Measurements from ENCODE around the gene CANX. TPM values are rescaled to one million over a fixed set of nuclear protein-coding genes. Genes with fewer than 3 reads are reported as not detected.
A peak's percentile ranks its signal among the peaks of the same experiment; 100 is the strongest.
"Not testable (repeated sequence)": the region's sequence is repeated elsewhere in the genome, so short reads cannot be mapped to it uniquely, and the experiment has no call there.

The CANX gene
- total RNA-seq = 100 to 1,000 TPM; 630 to 693 (median 634) TPM

- Mint-ChIP-seq H3K36me3 (ENCODE audit: insufficient read depth) (peaks cover 23% of the 10 kb centered on the region), H3K4me3 (peak within 1 kb of the TSS; percentile 98), H3K4me1 (ENCODE audit: low read depth) (peaks cover 36% of the 10 kb centered on the region), H3K9me3 (no peaks in the 10 kb centered on the region), H3K27me3 (ENCODE audit: low read depth) (no peaks in the 10 kb centered on the region)
- DNase-seq = no peak
- no peak for ATAC-seq
These were observed at the start of gene CANX for GRCh38 chr5:179698935-179699615. CANX (plus strand) TSS chr5:179698967; CDS start chr5:179705682, 6,715 bp downstream.

DNA sequence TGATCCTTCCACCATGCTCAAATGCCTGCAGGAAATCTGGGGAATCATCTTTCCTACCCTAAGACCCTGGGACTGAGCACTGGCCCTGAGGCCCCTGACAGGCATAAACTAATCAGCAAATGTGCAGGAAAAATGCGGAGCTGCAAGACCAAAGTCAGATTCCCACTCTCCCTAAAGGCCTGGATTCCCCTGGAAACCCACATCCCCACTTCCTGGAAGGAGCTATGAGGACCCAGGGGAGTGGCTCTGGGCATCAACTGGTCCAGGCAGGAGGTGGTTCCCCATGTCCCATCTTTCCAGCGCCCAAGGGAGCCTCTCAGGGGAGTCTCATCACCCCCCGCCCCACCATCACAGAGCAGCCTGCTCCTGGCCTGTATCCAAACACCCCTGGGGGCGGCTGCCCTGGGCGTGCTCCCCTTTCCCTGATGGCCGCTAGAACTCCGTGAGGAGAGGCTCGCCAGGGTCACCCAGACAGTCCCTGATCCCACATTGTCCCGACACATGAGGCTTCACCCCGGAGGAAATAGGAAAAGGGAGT, 49.5 kb upstream of the CANX start:
- H3K27me3 Mint-ChIP-seq (ENCODE audit: low read depth); H3K4me3 Mint-ChIP-seq; DNase-seq; H3K9me3 Mint-ChIP-seq; H3K36me3 Mint-ChIP-seq (ENCODE audit: insufficient read depth); ATAC-seq; H3K4me1 Mint-ChIP-seq (ENCODE audit: low read depth): not testable (repeated sequence)

- ATAC-seq; DNase-seq; H3K4me1 Mint-ChIP-seq (ENCODE audit: low read depth); H3K4me3 Mint-ChIP-seq; H3K36me3 Mint-ChIP-seq (ENCODE audit: insufficient read depth); H3K9me3 Mint-ChIP-seq; H3K27me3 Mint-ChIP-seq (ENCODE audit: low read depth): not testable (repeated sequence)
These were observed 48.5 kb upstream of the CANX start for GRCh38 chr5:179650245-179650644.

DNA sequence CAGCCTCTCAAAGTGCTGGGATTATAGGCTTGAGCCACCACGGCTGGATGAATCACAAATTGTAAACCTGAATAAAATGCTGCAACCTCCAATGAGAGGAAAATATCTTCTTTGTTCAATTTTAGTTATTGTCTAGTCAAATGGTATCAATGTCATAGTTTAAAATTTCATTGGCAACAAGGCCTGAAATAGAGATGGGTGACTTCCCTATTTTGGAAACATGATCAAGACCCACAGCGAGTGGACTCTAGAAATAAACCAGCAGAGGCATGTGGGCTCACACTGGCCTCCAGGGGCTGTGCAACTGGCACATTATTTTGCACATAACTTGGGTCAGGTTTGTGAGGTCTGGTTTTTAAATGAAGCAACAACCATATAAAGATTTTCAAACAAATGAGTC, 45.6 kb upstream of the CANX start:
- H3K9me3 Mint-ChIP-seq; DNase-seq; H3K36me3 Mint-ChIP-seq (ENCODE audit: insufficient read depth); ATAC-seq; H3K4me3 Mint-ChIP-seq; H3K27me3 Mint-ChIP-seq (ENCODE audit: low read depth); H3K4me1 Mint-ChIP-seq (ENCODE audit: low read depth): not testable (repeated sequence)

- H3K4me3 Mint-ChIP-seq = peak overlapping the region; percentile 80
- not testable (repeated sequence) for H3K36me3 Mint-ChIP-seq (ENCODE audit: insufficient read depth); H3K4me1 Mint-ChIP-seq (ENCODE audit: low read depth); H3K27me3 Mint-ChIP-seq (ENCODE audit: low read depth); H3K9me3 Mint-ChIP-seq; DNase-seq
- peak; percentile 97 for ATAC-seq
These were observed 41.2 kb upstream of the CANX start for GRCh38 chr5:179657302-179658178.

- not testable (repeated sequence) for H3K9me3 Mint-ChIP-seq; DNase-seq; H3K4me1 Mint-ChIP-seq (ENCODE audit: low read depth); H3K36me3 Mint-ChIP-seq (ENCODE audit: insufficient read depth); H3K27me3 Mint-ChIP-seq (ENCODE audit: low read depth)
- H3K4me3 Mint-ChIP-seq = peak overlapping the region; percentile 80
- ATAC-seq = peak in 1 of 2 donors; percentile 73
These were observed 40.4 kb upstream of the CANX start for GRCh38 chr5:179658179-179658856.

GRCh38 chr5:179661647-179662046, 37.1 kb upstream of the CANX start:
- not testable (repeated sequence) for H3K4me3 Mint-ChIP-seq; H3K36me3 Mint-ChIP-seq (ENCODE audit: insufficient read depth); ATAC-seq; DNase-seq; H3K9me3 Mint-ChIP-seq; H3K27me3 Mint-ChIP-seq (ENCODE audit: low read depth); H3K4me1 Mint-ChIP-seq (ENCODE audit: low read depth)

GRCh38 chr5:179668391-179668790, 30.4 kb upstream of the CANX start:
- Mint-ChIP-seq H3K36me3 (ENCODE audit: insufficient read depth) (no peaks in the 10 kb centered on the region), H3K4me1 (ENCODE audit: low read depth) (no peaks in the 10 kb centered on the region), H3K9me3 (no peaks in the 10 kb centered on the region), H3K4me3 (no peak overlapping the region), H3K27me3 (ENCODE audit: low read depth) (no peaks in the 10 kb centered on the region)
- ATAC-seq (peak; percentile 51 to 59), DNase-seq (peak; percentile 38)

GRCh38 chr5:179678223-179679013, 20.3 kb upstream of the CANX start:
- H3K9me3 Mint-ChIP-seq = no peaks in the 10 kb centered on the region
- H3K27me3 Mint-ChIP-seq (ENCODE audit: low read depth) = no peaks in the 10 kb centered on the region
- ATAC-seq = peak; percentile 93
- peaks cover 4% of the 10 kb centered on the region for H3K36me3 Mint-ChIP-seq (ENCODE audit: insufficient read depth)
- H3K4me3 Mint-ChIP-seq = peak overlapping the region; percentile 93
- peak; percentile 90 for DNase-seq
- H3K4me1 Mint-ChIP-seq (ENCODE audit: low read depth) = peaks cover 25% of the 10 kb centered on the region

DNA sequence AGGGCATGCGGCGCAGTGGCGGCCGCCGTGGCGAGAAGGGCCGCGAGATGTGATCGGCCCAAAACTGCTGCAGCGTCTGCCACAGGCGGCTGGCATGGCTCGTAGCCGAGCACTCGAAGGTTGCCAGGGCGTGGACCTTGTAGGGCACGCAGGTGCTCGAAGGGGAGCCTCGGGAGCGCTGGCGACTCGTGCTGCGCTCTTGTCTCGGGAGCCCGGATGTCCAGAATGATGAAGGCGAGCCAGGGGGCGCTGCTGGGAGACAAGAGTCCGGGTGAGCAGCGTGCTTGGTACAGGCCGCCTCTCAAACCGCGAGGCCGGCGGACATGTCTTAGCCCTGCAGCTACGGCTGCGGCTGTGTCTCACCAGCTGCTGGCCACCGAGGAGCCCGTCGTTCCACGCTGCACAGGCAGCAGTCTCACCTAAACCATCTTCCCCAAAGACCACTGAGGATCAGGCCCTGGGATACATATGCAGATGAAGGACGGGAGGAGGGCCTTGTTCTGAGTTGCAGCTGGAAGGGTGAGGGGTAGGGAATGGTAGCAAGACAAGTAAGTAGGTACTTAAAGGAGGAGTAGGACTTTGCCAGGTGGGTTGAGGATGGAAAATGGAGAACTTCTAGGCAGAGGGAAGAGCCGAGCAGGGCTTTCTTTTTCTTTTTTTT, 19.6 kb upstream of the CANX start:
- ATAC-seq (peak; percentile 25 to 34), DNase-seq (peak; percentile 59)
- Mint-ChIP-seq H3K27me3 (ENCODE audit: low read depth) (no peaks in the 10 kb centered on the region), H3K9me3 (no peaks in the 10 kb centered on the region), H3K4me1 (ENCODE audit: low read depth) (peaks cover 25% of the 10 kb centered on the region), H3K36me3 (ENCODE audit: insufficient read depth) (peaks cover 4% of the 10 kb centered on the region), H3K4me3 (peak overlapping the region; percentile 93)

DNA sequence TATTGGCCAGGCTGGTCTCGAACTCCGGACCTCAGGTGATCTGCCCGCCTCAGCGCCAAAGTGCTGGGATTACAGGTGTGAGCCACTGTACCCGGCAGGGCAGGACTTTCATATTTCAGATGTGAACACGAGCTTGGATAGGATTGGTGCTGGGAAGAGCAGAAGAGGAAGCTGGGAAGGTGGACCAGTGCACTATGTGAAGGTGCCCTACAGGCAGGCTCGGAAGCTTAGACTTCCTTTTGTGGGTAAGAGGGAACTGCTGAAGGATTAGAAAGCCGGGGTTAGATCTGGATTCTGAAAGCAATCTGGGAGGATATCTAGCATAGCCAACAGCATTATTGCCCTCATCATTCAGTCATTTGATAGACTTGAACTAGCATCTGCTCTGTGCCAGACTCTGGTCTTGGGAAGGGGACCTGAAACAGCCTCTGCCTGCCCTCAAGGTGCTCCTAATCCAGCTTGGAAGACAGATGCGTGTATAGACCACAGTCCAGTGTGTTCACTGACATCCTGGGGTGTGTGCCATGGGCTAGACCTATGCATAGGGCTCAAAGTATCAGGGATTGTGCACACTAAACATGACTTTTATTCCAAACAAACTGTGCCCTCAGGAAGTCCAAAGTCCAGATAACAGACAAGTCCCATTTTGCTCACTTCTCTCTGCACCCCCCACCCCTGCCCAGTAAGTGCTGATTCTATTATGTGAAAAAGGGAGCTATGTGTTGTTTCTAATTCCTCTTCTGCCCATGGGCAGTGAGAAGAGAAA, 18.6 kb upstream of the CANX start:
- H3K4me3 Mint-ChIP-seq = peak overlapping the region; percentile 68
- peaks cover 4% of the 10 kb centered on the region for H3K36me3 Mint-ChIP-seq (ENCODE audit: insufficient read depth)
- H3K27me3 Mint-ChIP-seq (ENCODE audit: low read depth) = no peaks in the 10 kb centered on the region
- H3K4me1 Mint-ChIP-seq (ENCODE audit: low read depth) = peaks cover 25% of the 10 kb centered on the region
- no peak for ATAC-seq
- H3K9me3 Mint-ChIP-seq = no peaks in the 10 kb centered on the region
- no peak for DNase-seq

DNA sequence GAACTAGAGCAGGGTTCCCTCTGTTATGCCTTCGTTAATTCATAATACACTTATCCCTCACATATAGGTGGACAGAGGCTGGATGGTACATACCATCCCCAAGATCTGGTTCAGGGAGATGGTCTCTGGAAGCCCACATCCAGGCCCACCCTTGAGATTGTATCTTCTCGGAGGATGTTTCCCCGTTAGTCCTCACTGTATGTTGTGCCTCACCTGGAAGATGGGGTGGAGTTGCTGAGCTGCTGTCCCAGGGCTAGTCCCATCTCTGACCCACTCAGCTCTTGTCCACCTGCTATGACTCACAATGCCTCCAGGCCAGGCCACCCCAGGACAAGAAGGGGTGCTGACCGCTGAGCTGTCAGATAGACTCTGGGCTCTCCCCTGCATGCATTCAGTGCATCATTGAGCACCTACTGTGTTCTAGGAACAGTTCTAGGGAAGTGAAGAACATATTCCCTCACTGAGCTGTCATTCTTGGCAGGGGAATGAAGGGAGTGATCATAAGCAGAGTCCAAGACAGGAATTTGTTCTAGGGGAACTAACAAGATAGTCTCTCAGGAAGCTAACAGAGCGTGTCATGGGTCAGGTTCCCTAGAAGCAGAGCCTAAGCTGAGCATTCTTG, 17.9 kb upstream of the CANX start, which contains the start of gene CBY3:
Gene CBY3 (minus strand): TSS at position 255 of the 622 bp plus-strand sequence. CDS start 116 bp downstream, at position 139.
- DNase-seq = no peak

More for the DNA sequence above, 17.9 kb upstream of the CANX start, which contains the start of gene CBY3:
- Mint-ChIP-seq H3K4me3 (peak within 1 kb of the TSS; percentile 68), H3K4me1 (ENCODE audit: low read depth) (peaks cover 24% of the 10 kb centered on the region), H3K36me3 (ENCODE audit: insufficient read depth) (peaks cover 4% of the 10 kb centered on the region), H3K9me3 (no peaks in the 10 kb centered on the region), H3K27me3 (ENCODE audit: low read depth) (no peaks in the 10 kb centered on the region)
- ATAC-seq = no peak
